OCI-LY1 (cell line): ENCODE measurements around the gene NCEH1.

ENCODE experiments used
- H2AFZ ChIP-seq: fragments of 200-600 bp; sonication (generic), shearing (Covaris generic); 2 replicates; pipeline ENCODE4 v1.6.0; 2014; ENCODE audit warnings: antibody characterized with exemption, mild to moderate bottlenecking, low read length
- H3F3A ChIP-seq: fragments of 200-600 bp; sonication (generic), shearing (Covaris generic); 2 replicates; pipeline ENCODE4 v1.6.0; 2014; ENCODE audit warnings: mild to moderate bottlenecking, antibody characterized with exemption, low read length, moderate library complexity; ENCODE audit not compliant: insufficient read depth
- H3K27ac ChIP-seq: fragments of 200-600 bp; sonication (generic); 2 replicates; pipeline ENCODE4 v1.5.1; 2014; ENCODE audit warnings: low read length, mixed run types, mild to moderate bottlenecking, low read depth; ENCODE audit not compliant: poor library complexity, severe bottlenecking
- H3K27me3 ChIP-seq: fragments of 200-600 bp; sonication (generic); 2 replicates; pipeline ENCODE4 v1.6.0; 2014; ENCODE audit warnings: antibody characterized with exemption, mild to moderate bottlenecking, low read length, moderate library complexity; ENCODE audit not compliant: insufficient read depth
- H3K36me3 ChIP-seq: fragments of 200-600 bp; sonication (generic); 2 replicates; pipeline ENCODE4 v1.6.1; 2014; ENCODE audit warnings: mild to moderate bottlenecking, antibody characterized with exemption, low read length, moderate library complexity, mixed read lengths; ENCODE audit not compliant: insufficient read depth
- H3K4me1 ChIP-seq: fragments of 200-600 bp; sonication (generic); 2 replicates; pipeline ENCODE4 v1.5.1; 2014; ENCODE audit warnings: mild to moderate bottlenecking, low read length, moderate library complexity; ENCODE audit not compliant: insufficient read depth, severe bottlenecking
- H3K4me2 ChIP-seq: fragments of 200-600 bp; sonication (generic), shearing (Covaris generic); 2 replicates; pipeline ENCODE4 v1.6.1; 2014; ENCODE audit warnings: low read length
- H3K4me3 ChIP-seq: fragments of 200-600 bp; sonication (generic); 2 replicates; pipeline ENCODE4 v1.5.1; 2014; ENCODE audit warnings: low read length, low read depth, mild to moderate bottlenecking, mixed read lengths; ENCODE audit not compliant: poor library complexity, severe bottlenecking
- H3K79me2 ChIP-seq: fragments of 200-600 bp; shearing (Covaris generic); 2 replicates; pipeline ENCODE4 v1.6.1; 2016; ENCODE audit warnings: mixed run types, low read length, mixed read lengths; ENCODE audit not compliant: insufficient read depth
- H3K9ac ChIP-seq: fragments of 200-600 bp; sonication (generic), shearing (Covaris generic); 2 replicates; pipeline ENCODE4 v1.6.1; 2014; ENCODE audit warnings: mild to moderate bottlenecking, low read length, mixed read lengths
- H3K9me2 ChIP-seq: fragments of 200-600 bp; sonication (generic), shearing (Covaris generic); 2 replicates; pipeline ENCODE4 v1.6.1; 2014; ENCODE audit warnings: low read depth, mild to moderate bottlenecking, low read length, mixed read lengths
- H3K9me3 ChIP-seq: fragments of 200-600 bp; shearing (Covaris generic); 2 replicates; pipeline ENCODE4 v1.6.1; 2014; ENCODE audit warnings: low read length, mixed read lengths
- H4K20me1 ChIP-seq: fragments of 200-600 bp; sonication (generic), shearing (Covaris generic); 2 replicates; pipeline ENCODE4 v1.6.0; 2016; ENCODE audit warnings: mild to moderate bottlenecking, low read length; ENCODE audit not compliant: insufficient read depth
- EZH2 ChIP-seq: fragments of 200-600 bp; sonication (generic), shearing (Covaris generic); IDR thresholded peaks from 2 replicates; pipeline ENCODE4 v1.8.0; 2017; ENCODE audit warnings: borderline replicate concordance, mixed run types, mild to moderate bottlenecking, antibody characterized with exemption, low read length, moderate library complexity, mixed read lengths
- TF ChIP-seq, protein P1 (sequence below): fragments of 200-600 bp; sonication (generic), shearing (Covaris generic); IDR thresholded peaks from 2 replicates; pipeline ENCODE4 v1.5.1; 2017; ENCODE audit warnings: mild to moderate bottlenecking, antibody characterized with exemption, low read length, moderate library complexity, mixed read lengths

Gene NCEH1

DNA sequence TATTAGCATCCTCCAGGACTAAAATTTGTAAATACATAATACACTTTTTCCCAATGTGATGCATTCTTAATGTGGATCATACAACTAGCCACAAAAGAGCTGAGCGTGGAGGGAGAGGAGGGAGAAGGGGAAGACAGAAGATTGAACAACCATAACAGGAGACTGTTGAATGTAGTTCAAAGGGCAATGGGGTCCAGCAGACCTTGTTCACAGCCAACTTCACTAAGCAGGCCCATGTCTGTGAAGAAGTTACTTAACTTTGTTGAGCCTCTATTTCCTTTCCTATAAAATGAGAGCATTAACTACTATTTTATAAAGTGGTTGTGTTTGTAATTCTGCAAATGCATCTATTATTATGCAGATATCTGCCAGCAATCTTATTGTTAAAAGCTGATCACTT is 13.3 kb downstream of the NCEH1 start:
- no peak overlapping the region for H3K27ac ChIP-seq
- H3F3A ChIP-seq, result no peaks in the 10 kb centered on the region
- TF ChIP-seq, protein P1, sequence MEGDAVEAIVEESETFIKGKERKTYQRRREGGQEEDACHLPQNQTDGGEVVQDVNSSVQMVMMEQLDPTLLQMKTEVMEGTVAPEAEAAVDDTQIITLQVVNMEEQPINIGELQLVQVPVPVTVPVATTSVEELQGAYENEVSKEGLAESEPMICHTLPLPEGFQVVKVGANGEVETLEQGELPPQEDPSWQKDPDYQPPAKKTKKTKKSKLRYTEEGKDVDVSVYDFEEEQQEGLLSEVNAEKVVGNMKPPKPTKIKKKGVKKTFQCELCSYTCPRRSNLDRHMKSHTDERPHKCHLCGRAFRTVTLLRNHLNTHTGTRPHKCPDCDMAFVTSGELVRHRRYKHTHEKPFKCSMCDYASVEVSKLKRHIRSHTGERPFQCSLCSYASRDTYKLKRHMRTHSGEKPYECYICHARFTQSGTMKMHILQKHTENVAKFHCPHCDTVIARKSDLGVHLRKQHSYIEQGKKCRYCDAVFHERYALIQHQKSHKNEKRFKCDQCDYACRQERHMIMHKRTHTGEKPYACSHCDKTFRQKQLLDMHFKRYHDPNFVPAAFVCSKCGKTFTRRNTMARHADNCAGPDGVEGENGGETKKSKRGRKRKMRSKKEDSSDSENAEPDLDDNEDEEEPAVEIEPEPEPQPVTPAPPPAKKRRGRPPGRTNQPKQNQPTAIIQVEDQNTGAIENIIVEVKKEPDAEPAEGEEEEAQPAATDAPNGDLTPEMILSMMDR, result no peak
- no peak for TF ChIP-seq EZH2
- H4K20me1 ChIP-seq, result no peaks in the 10 kb centered on the region
- H3K9me3 ChIP-seq, result no peaks in the 10 kb centered on the region
- H3K9ac ChIP-seq, result no peak overlapping the region
- peaks cover 11% of the 10 kb centered on the region for H3K4me1 ChIP-seq
- no peak overlapping the region for H3K4me2 ChIP-seq
- H3K4me3 ChIP-seq, result no peak overlapping the region
- H3K79me2 ChIP-seq, result no peaks in the 10 kb centered on the region
- H3K27me3 ChIP-seq, result no peaks in the 10 kb centered on the region
- H2AFZ ChIP-seq, result no peak overlapping the region
- H3K36me3 ChIP-seq, result no peaks in the 10 kb centered on the region
- no peaks in the 10 kb centered on the region for H3K9me2 ChIP-seq

DNA sequence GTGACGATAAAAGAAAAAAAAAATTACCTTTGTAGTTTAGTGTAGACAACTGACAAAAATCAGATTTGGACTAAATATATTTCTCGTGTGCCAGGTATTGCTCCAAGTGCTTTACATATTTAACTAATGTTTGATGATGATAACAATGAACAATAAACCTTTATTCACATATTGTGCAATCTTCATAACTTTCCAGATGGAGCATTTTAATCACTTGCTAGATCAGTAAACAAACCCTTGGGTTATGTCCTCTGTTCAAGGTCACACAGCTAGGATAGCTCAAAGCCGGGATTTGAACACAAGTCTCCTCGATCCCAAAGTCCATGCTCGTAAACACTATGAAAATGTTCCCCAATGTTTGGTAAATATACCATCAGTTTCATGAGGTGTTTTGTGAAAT is 14.5 kb downstream of the NCEH1 start:
- H3K4me2 ChIP-seq, result no peak overlapping the region
- no peak overlapping the region for H3K27ac ChIP-seq
- H3K79me2 ChIP-seq, result no peaks in the 10 kb centered on the region

DNA sequence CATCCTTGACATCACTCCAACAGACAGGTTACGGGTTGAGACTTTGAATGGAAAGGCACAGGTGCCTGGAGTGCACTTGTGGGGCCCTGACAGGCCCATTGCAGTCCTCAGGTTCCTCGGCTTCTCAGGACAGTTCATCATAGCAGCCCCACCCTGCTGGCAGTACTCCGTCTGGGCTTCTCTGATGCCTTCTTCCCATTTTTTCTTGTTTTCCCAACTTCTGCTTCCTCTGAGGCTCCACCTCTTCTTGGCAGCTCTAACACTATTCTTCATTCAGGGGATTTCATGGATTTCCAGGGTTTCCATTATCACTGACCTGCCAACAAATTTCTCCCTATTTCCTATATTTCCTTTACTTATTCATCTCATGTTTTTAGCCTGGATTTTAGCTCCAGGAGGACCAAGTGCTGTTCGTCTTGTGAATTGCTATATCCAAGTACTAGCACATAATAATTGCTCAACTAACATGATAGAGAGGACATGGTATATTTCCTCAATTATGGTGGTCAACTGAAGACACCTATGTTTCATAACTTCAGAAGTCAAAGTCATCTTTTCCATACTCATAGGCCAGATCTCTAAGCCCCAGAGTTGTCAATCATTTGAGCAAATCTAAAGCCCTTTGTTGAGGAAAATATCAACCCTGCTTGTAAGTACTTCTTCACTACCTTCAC is 16.2 kb downstream of the NCEH1 start:
- H2AFZ ChIP-seq, result no peak overlapping the region
- no peaks in the 10 kb centered on the region for H3K27me3 ChIP-seq
- H3K4me1 ChIP-seq, result peaks cover 12% of the 10 kb centered on the region
- H3K79me2 ChIP-seq, result no peaks in the 10 kb centered on the region
- no peaks in the 10 kb centered on the region for H3K9me2 ChIP-seq
- no peaks in the 10 kb centered on the region for H3K36me3 ChIP-seq
- no peak overlapping the region for H3K4me2 ChIP-seq
- no peak for TF ChIP-seq EZH2
- TF ChIP-seq, protein P1, result no peak
- no peaks in the 10 kb centered on the region for H3K9me3 ChIP-seq
- H3F3A ChIP-seq, result no peaks in the 10 kb centered on the region
- no peak overlapping the region for H3K9ac ChIP-seq
- no peak overlapping the region for H3K4me3 ChIP-seq
- H4K20me1 ChIP-seq, result no peaks in the 10 kb centered on the region
- no peak overlapping the region for H3K27ac ChIP-seq

More for the DNA sequence above, 14.5 kb downstream of the NCEH1 start:
- H3K9me2 ChIP-seq, result no peaks in the 10 kb centered on the region
- H4K20me1 ChIP-seq, result no peaks in the 10 kb centered on the region
- H2AFZ ChIP-seq, result no peak overlapping the region
- TF ChIP-seq EZH2, result no peak
- TF ChIP-seq, protein P1, result no peak
- no peaks in the 10 kb centered on the region for H3K36me3 ChIP-seq
- H3K4me3 ChIP-seq, result no peak overlapping the region
- no peaks in the 10 kb centered on the region for H3K27me3 ChIP-seq
- H3K9ac ChIP-seq, result no peak overlapping the region
- no peaks in the 10 kb centered on the region for H3K9me3 ChIP-seq
- H3K4me1 ChIP-seq, result peaks cover 12% of the 10 kb centered on the region
- no peaks in the 10 kb centered on the region for H3F3A ChIP-seq
